Omental fat pad (tissue), 4 donors: ENCODE results near the gene MYLK. TPM values are rescaled to one million over a fixed set of nuclear protein-coding genes. Genes with fewer than 3 reads are reported as not detected.

Source experiments
- ATAC-seq: fragments of 150-250 bp; one replicate; pipeline ENCODE4 v1.9.1; 2016; ENCODE audit warnings: mild to moderate bottlenecking, moderate library complexity; ENCODE audit not compliant: low FRiP score
- DNase-seq: peaks from one replicate; pipeline ENCODE4 v3.0.0-alpha.2; 2019; ENCODE audit warnings: low spot score
- total RNA-seq, 4 donors: library from RNA; depleted of rRNA; stranded (reverse); fragments of >200 nt; gene quantifications; one replicate each; pipeline ENCODE4 v1.1.0, GENCODE V29; 2016
- TF ChIP-seq, protein P1 (sequence below), 3 donors: fragments of 450-650 bp; IDR thresholded peaks; one replicate each; pipeline ENCODE4 v1.5.1; 2016 to 2017; ENCODE audit warnings: antibody characterized with exemption in 3 of 3, mild to moderate bottlenecking in 3 of 3, moderate library complexity in 2 of 3

Gene MYLK
- total RNA-seq, 4 donors from 2014 or later = 26.8 to 188 (median 56.9) TPM

DNA sequence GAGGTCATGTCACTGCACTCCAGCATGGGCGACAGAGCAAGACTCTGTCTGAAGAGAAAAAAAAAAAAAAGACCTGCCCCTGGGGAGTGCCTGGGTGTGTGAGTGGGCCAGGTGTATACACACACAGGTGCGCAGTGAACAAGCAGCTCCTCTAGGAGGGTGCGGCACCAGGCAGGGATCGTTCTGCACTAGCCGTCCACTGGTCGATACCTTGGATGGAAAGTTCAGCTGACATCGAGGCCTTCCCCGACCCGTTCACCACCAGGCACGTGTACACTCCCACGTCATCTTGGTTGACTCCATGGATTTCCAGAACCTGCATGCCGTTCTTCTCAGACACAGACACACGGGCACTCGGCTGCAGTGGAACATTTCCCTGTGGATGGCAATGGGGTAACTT lies 147.0 kb downstream of the MYLK start:
- TF ChIP-seq, protein P1, sequence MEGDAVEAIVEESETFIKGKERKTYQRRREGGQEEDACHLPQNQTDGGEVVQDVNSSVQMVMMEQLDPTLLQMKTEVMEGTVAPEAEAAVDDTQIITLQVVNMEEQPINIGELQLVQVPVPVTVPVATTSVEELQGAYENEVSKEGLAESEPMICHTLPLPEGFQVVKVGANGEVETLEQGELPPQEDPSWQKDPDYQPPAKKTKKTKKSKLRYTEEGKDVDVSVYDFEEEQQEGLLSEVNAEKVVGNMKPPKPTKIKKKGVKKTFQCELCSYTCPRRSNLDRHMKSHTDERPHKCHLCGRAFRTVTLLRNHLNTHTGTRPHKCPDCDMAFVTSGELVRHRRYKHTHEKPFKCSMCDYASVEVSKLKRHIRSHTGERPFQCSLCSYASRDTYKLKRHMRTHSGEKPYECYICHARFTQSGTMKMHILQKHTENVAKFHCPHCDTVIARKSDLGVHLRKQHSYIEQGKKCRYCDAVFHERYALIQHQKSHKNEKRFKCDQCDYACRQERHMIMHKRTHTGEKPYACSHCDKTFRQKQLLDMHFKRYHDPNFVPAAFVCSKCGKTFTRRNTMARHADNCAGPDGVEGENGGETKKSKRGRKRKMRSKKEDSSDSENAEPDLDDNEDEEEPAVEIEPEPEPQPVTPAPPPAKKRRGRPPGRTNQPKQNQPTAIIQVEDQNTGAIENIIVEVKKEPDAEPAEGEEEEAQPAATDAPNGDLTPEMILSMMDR (IDR thresholded peaks at IDR 0.05) = no peak
- DNase-seq (no peak), ATAC-seq (no peak)

DNA sequence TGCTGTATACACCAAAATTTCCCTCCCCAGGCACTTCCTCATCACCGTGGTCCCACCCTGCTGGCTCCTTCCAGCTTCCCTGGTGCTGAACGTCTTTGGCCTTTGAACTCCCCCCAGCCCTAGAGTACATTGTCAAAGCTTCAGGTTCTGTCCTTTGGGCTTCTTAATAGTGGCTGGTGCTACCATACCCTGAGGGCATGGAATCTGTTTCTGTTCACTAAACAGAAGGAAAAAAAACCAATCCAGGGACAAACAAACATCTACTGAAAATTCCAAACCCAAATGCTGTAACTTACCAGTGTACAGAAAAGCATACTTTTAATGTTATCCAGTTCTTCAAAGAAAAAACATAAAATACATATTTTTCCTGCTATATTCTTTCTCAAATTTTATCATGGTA lies 148.7 kb downstream of the MYLK start:
- ATAC-seq = no peak
- TF ChIP-seq, protein P1 (IDR thresholded peaks at IDR 0.05) = no peak
- DNase-seq = no peak

DNA sequence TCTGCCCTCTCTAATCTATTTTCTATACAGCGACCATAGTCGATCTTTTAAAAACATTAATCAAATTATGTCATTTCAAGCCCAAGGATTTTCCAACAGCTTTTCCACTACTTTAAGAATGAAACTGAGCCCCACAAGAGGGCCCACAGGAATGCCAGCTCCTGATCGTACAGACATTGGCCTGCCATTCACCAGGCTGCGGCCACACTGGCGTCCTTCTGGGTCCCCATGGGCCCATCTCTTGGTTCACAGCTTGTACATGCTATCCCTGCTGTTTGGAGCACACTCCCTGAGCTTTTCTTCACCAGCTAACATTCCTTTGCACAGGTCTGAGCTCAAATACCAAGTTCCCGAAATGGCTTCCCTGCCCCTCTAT lies 149.6 kb downstream of the MYLK start:
- ATAC-seq = no peak
- DNase-seq = no peak
- TF ChIP-seq, protein P1 (IDR thresholded peaks at IDR 0.05) = no peak

DNA sequence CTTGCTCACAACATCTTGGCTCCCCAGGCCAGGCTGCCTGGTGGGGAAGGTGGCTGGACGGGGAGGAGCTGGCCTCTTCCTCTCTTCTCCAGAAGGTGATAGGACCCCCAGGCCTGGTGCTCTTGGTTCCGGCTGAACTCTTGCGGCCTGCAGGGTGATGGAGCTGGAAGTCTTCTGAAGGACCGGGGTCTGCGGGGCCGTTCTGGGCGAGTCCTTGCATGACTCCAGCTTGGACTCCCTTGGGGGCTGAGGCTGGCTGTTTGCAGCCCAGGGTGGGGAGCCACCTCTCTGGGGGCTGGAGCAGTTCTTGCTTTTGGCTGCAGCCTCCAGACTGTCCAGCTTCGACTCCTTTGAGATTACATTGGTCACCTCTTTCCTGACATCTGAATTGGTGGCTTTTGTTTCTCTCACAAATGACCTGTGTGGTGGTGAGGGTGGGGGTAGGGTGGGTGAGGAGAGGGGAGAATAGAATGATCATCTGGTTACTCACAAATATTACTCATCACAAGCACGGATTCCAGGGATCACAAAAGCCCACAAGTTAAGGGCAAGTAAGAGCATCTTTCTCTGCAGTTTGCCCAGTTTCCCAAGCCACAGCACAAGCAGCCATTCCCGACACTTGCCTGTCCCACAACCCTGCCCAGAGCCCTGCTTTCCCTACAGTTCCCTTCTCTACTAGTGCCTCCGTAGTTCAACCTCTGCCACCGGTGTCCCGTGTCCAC lies 150.2 kb downstream of the MYLK start:
- ATAC-seq = no peak
- TF ChIP-seq, protein P1 (IDR thresholded peaks at IDR 0.05) = no peak
- no peak for DNase-seq

DNA sequence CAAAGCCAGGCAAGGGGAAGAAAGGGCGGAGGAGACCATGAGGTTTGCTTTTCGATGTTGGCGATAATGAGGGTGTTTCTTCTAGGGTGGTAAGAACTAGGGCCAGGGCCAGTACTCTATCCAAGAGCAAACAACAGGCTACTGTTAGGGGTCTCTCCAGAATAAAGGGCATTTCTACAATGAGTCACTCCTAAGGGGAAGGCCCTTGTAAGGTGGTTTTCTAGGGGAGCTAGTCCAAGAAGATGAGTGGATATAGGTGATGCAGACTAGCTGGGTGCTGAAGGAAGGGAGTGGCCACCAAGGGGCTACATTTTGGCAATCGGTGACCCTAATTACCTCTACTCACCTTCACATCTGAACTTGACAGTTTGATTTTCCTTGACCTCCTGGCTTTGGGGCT lies 150.8 kb downstream of the MYLK start:
- DNase-seq (no peak), ATAC-seq (no peak)
- TF ChIP-seq, protein P1 (IDR thresholded peaks at IDR 0.05) = no peak

DNA sequence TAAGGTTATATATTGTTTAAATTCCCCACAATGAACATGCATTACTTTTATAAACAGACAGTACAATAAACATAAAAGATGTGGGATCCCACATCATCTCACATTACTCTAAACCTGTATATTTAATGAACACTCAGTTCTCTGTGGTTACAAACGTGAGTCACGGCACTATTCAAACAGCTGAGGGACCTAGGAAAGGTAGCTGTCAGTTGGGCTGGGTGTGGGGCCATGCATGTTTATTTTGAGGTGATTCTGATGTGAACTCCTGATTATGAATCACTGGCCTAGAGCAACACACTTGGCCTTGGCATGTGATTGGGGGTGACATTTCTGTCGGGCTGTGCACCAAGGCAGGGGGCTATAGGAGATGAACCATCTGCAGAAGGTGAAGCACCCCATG lies 151.7 kb downstream of the MYLK start:
- no peak for ATAC-seq
- TF ChIP-seq, protein P1 (IDR thresholded peaks at IDR 0.05) = no peak
- no peak for DNase-seq

DNA sequence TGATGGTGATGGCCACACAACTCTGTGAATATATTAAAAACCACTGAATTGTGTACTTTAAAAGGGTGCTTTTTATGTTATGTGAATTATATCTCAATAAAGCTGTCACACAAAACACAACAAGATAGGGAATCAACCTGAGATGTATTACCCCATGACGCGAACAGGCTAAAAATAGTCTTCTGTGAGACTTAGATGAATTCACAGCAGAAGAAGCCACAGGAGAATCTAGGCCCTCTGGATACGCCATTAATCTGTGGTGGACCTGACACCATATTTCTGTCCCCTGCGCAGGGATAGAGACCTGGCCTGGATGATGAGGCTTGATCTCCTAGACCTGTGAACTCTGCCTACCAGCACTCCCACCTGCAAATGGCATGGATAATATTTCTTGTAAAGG lies 153.3 kb downstream of the MYLK start:
- DNase-seq = no peak
- TF ChIP-seq, protein P1 (IDR thresholded peaks at IDR 0.05) = no peak
- ATAC-seq = no peak
